ENCODE measurements around the gene YPEL5. TPM values are rescaled to one million over a fixed set of nuclear protein-coding genes. Genes with fewer than 3 reads are reported as not detected.

The YPEL5 gene
- total RNA-seq, 1 donor from 2014 or later: 71.5 TPM

DNA sequence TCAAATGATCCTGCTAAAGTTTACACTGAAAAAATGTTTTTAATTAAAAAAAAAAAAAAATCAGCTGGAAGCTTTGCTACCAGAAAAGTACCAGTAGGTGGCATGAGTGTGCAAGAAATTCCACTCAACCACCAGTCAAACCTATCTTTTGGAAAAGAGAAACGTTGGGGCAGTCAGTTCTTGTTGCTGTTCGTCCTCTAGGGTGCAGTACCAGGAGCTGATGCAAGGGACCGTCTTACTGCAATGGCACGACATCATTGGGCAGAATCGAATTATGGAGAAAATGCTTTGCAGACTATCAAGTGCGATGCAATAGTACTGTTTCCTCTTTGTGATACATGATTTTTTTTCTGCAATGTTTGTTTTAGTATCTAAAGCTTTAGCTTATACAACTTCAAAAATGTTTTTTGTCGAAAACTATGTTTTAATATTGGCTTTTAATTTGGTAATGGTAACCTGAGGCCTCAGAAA is 18.3 kb downstream of the YPEL5 start:
- Mint-ChIP-seq H3K27ac (ENCODE audit: unreplicated experiment) (no peak overlapping the region), H3K4me1 (ENCODE audit: low read depth, unreplicated experiment) (peaks cover 18% of the 10 kb centered on the region)

DNA sequence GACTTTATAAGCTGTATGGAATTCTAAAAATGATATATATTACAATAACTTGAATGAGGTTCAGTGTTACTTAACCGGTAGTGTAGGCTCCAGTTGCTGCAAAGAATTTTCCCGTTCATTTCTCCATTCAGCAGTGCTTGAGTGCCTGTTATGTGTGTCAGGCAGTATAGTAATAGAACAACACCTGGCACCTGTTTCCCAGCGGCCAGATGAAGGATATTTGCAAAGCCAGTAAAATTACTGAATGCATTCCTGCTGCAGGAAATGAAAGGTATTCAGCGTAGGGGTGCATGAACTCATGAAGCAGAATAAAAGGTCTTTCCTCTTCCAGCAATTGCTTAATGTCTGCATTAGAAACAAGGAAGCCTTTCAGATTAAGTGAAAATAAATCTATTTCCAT is 18.8 kb downstream of the YPEL5 start:
- peaks cover 4% of the 10 kb centered on the region for H3K9me3 Mint-ChIP-seq (ENCODE audit: unreplicated experiment)
- TF ChIP-seq, protein P1, sequence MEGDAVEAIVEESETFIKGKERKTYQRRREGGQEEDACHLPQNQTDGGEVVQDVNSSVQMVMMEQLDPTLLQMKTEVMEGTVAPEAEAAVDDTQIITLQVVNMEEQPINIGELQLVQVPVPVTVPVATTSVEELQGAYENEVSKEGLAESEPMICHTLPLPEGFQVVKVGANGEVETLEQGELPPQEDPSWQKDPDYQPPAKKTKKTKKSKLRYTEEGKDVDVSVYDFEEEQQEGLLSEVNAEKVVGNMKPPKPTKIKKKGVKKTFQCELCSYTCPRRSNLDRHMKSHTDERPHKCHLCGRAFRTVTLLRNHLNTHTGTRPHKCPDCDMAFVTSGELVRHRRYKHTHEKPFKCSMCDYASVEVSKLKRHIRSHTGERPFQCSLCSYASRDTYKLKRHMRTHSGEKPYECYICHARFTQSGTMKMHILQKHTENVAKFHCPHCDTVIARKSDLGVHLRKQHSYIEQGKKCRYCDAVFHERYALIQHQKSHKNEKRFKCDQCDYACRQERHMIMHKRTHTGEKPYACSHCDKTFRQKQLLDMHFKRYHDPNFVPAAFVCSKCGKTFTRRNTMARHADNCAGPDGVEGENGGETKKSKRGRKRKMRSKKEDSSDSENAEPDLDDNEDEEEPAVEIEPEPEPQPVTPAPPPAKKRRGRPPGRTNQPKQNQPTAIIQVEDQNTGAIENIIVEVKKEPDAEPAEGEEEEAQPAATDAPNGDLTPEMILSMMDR (IDR thresholded peaks at IDR 0.05; ENCODE audit: partially characterized antibody, unreplicated experiment): no peak
- peaks cover 5% of the 10 kb centered on the region for H3K36me3 Mint-ChIP-seq (ENCODE audit: unreplicated experiment)
- no peak for DNase-seq
- H3K27me3 Mint-ChIP-seq (ENCODE audit: unreplicated experiment): peaks cover 5% of the 10 kb centered on the region
- H3K27ac Mint-ChIP-seq (ENCODE audit: unreplicated experiment): no peak overlapping the region
- no peak overlapping the region for H3K4me3 Mint-ChIP-seq (ENCODE audit: unreplicated experiment)
- H3K4me1 Mint-ChIP-seq (ENCODE audit: low read depth, unreplicated experiment): peaks cover 18% of the 10 kb centered on the region

More for the DNA sequence above, 18.3 kb downstream of the YPEL5 start:
- DNase-seq: peak; percentile 40
- TF ChIP-seq, protein P1 (IDR thresholded peaks at IDR 0.05; ENCODE audit: partially characterized antibody, unreplicated experiment): peak; percentile 92
- Mint-ChIP-seq H3K9me3 (ENCODE audit: unreplicated experiment) (peaks cover 3% of the 10 kb centered on the region), H3K36me3 (ENCODE audit: unreplicated experiment) (peaks cover 5% of the 10 kb centered on the region), H3K27me3 (ENCODE audit: unreplicated experiment) (peaks cover 5% of the 10 kb centered on the region), H3K4me3 (ENCODE audit: unreplicated experiment) (no peak overlapping the region)

DNA sequence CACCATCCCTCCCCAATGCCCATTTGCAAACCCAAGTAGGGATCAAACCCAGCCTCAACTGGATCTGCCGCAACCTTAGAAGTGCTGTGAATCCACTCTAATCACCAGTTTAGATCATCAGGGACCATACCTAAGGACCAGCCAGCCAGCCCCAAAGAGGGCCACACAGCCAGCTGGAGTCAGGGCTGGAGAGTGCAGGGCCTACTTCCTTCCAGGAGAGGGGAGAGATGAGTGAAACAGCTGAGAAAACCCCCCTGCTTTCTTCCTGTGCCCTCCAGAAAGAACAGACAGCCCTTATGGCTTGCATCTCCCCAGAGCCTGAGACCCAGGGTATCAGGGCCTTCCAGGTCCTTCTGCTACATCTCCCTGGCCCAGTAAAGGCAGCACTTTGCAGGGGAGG is 25.8 kb downstream of the YPEL5 start:
- peaks cover 4% of the 10 kb centered on the region for H3K9me3 Mint-ChIP-seq (ENCODE audit: unreplicated experiment)
- TF ChIP-seq, protein P1 (IDR thresholded peaks at IDR 0.05; ENCODE audit: partially characterized antibody, unreplicated experiment): no peak
- H3K36me3 Mint-ChIP-seq (ENCODE audit: unreplicated experiment): peaks cover 5% of the 10 kb centered on the region
- H3K27me3 Mint-ChIP-seq (ENCODE audit: unreplicated experiment): peaks cover 5% of the 10 kb centered on the region
- DNase-seq: no peak
- H3K27ac Mint-ChIP-seq (ENCODE audit: unreplicated experiment): no peak overlapping the region
- H3K4me3 Mint-ChIP-seq (ENCODE audit: unreplicated experiment): no peak overlapping the region
- peaks cover 27% of the 10 kb centered on the region for H3K4me1 Mint-ChIP-seq (ENCODE audit: low read depth, unreplicated experiment)

DNA sequence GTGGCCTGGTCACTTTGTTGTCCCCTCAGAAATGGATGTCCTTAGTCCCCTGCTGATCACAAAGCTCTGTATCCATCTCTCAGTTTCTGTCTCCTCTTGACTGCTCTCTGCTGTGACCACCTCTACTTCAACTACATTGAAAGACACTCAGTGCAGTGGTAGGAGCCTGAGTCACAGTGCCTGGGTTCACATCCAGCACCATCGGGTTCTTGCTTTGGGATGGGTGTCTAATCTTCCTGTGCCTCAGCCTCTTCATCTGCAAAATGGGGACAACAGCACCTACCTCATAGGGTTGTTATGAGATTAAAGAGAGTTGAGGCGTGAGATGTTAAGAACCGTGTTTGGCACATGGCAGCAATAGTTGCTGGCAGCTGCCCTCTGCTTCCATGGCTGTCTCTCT is 30.6 kb downstream of the YPEL5 start:
- no peak for DNase-seq
- H3K9me3 Mint-ChIP-seq (ENCODE audit: unreplicated experiment): no peaks in the 10 kb centered on the region
- TF ChIP-seq, protein P1 (IDR thresholded peaks at IDR 0.05; ENCODE audit: partially characterized antibody, unreplicated experiment): no peak
- H3K27me3 Mint-ChIP-seq (ENCODE audit: unreplicated experiment): peaks cover 2% of the 10 kb centered on the region
- H3K36me3 Mint-ChIP-seq (ENCODE audit: unreplicated experiment): no peaks in the 10 kb centered on the region
- peaks cover 13% of the 10 kb centered on the region for H3K4me1 Mint-ChIP-seq (ENCODE audit: low read depth, unreplicated experiment)
- no peak overlapping the region for H3K27ac Mint-ChIP-seq (ENCODE audit: unreplicated experiment)
- H3K4me3 Mint-ChIP-seq (ENCODE audit: unreplicated experiment): no peak overlapping the region

DNA sequence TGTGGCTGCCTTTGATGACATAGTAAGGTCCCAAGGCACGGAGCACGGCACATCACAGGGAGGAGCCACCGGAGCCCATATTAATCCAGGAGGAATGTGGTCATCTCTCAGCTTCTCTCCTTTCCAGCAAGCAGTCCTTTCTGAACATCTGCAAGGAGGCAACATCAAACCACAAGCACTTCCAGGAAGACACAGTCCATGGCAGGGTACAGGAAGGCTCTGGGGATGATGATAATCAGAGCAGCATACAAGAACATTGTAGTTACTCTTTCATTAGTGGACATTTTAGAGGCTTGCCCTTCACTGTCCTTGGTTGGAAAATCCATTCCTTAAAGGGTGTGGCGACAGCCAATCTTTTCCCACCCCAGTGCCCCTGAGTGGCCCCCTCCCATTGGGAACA is 31.1 kb downstream of the YPEL5 start:
- H3K4me1 Mint-ChIP-seq (ENCODE audit: low read depth, unreplicated experiment): peaks cover 13% of the 10 kb centered on the region
- DNase-seq: no peak
- H3K36me3 Mint-ChIP-seq (ENCODE audit: unreplicated experiment): no peaks in the 10 kb centered on the region
- H3K9me3 Mint-ChIP-seq (ENCODE audit: unreplicated experiment): no peaks in the 10 kb centered on the region
- H3K27ac Mint-ChIP-seq (ENCODE audit: unreplicated experiment): no peak overlapping the region
- TF ChIP-seq, protein P1 (IDR thresholded peaks at IDR 0.05; ENCODE audit: partially characterized antibody, unreplicated experiment): no peak
- peaks cover 2% of the 10 kb centered on the region for H3K27me3 Mint-ChIP-seq (ENCODE audit: unreplicated experiment)
- H3K4me3 Mint-ChIP-seq (ENCODE audit: unreplicated experiment): no peak overlapping the region

Data from glutamatergic neuron (in vitro differentiated cells).